Activated CD4-positive, alpha-beta T cell treated with anti-CD3 and anti-CD28 coated beads, Interleukin-2, amount 50 U/mL, for 1 hour (primary cell): Measurements from ENCODE around the gene TEX14.

Source experiments
- DNase-seq: peaks from one replicate; pipeline ENCODE4 v3.0.0-alpha.2; 2020

Gene TEX14

GRCh38 chr17:58517928-58518609 is 173.8 kb downstream of the TEX14 start:
- peak; percentile 99 for DNase-seq

GRCh38 chr17:58517378-58517927 is 174.4 kb downstream of the TEX14 start:
- no peak for DNase-seq

GRCh38 chr17:58516644-58517377 is 175.0 kb downstream of the TEX14 start:
- DNase-seq: no peak

GRCh38 chr17:58515286-58515685 is 176.6 kb downstream of the TEX14 start:
- DNase-seq: no peak

DNA sequence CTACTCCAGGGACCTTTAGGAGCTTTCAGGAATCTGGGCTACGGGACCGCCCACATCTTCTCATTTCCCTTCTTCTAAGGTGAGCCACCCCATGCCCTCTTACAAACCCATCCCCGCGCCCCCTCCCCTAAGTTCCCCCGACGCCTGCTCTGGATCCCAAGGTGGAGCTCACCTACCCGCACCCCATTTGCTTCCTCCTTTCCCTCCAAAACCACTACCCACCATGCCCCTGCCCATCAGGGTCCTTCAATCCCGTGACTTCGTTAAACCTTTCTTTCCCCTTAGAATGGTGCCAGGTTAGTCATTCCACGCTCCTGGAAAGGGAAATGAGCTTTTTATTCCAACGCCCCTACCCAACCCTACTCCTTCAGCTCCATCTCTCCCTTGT is 177.1 kb downstream of the TEX14 start:
- DNase-seq: no peak

DNA sequence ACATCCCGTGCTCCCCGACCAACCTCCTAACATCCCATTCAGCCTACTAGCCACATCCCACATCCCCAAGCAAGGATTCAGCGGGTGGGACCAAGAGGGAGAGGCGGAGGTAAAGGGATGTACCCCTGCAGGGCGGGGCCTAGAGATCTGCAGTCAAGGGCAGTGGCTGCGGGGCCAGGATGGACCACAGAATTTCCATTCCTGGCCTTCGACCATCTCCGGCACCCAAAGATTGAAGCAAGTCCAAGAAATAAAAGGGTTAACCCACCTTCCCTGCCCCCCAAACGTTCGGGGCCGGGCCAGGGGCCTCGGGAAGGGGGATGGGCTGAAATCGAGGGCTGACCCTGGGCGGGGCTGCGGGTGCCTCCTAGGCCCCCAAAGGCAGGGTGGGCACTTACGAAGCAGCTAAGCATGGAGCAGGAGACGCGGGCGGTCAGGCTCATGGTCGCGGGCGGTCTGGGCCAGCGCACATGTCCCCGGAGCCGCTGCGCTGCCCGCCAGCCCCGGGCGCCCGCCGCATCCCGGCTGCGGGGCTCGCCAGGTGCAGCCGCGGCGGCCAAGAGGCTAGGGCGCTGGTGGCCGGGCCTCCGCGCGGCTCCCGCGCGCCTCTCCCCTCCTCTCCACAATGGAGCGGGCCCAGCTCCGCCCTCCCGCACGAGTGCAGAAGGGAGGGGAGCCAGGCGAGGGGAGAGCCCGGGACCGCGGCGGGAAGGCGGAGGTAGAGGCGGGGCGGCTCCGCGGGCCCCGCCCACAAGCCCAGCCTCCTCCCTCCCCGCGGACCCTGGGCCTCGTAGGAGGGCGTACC is 177.7 kb downstream of the TEX14 start, which contains the start of gene MTMR4:
Gene MTMR4 (minus strand): TSS at position 674 of the 805 bp plus-strand sequence. CDS start 231 bp downstream, at position 443.
- DNase-seq: peak; percentile 69

GRCh38 chr17:58513267-58513964 is 178.4 kb downstream of the TEX14 start:
- DNase-seq: no peak

DNA sequence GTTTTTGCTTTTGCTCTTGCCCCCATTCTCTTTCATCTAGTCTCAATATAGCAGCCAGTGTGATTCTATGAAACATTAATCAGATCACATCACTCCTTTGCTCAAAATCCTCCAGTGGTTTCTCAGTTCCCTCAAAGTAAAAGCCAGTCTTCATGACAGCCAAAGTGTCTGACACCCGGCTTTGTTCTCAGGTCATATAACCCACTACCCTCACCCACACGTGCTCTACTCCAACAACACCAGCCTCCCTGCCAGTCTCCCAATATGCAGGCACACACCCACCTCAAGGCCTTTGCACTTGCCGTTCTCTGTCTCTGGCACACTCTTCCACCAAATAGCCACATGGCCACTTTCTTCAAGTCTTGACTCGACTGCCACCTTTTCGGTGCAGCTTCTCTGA is 181.8 kb downstream of the TEX14 start:
- DNase-seq: no peak

GRCh38 chr17:58508341-58509067 is 183.3 kb downstream of the TEX14 start:
- DNase-seq: no peak

DNA sequence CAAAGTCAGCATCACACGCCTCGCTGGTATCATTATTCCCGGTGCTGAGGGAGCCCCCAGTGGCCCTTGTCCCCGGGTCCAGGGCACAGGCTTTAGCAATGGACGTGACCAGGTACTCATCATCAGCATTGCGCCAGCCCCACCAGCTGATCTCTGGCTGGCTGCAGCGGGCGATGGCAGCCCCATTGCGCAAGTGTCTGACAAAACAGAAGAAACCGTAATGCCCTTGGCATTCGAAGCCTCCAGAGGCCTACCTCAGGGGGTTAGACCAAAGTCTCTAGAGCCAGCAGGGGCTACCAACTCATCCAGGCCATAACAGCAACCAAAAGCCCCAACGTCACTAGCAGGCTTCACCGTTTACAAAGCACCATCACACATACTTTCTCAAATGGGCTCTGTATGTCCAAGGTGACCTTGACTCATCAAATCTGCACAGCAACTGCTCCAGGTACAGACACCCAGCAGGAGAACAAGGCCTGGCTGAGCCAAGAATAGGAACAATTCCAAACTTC is 184.7 kb downstream of the TEX14 start:
- DNase-seq: no peak
